ENCODE results near the gene GLT6D1. TPM values are rescaled to one million over a fixed set of nuclear protein-coding genes. Genes with fewer than 3 reads are reported as not detected.

GLT6D1 gene
- total RNA-seq, 1 donor from 2014 or later = not detected

- H3K4me3 ChIP-seq = no peak overlapping the region
- no peak for TF ChIP-seq CTCF (IDR thresholded peaks at IDR 0.05)
Measured at GRCh38 chr9:135583688-135584011, 55.7 kb downstream of the GLT6D1 start.

GRCh38 chr9:135582966-135583687 is 56.2 kb downstream of the GLT6D1 start:
- Histone ChIP-seq H3K4me1 (no peaks in the 10 kb centered on the region), H3K4me3 (no peak overlapping the region), H3K27me3 (no peaks in the 10 kb centered on the region), H3K36me3 (no peaks in the 10 kb centered on the region), H3K9me3 (no peaks in the 10 kb centered on the region), H3K27ac (no peak overlapping the region)
- intact Hi-C loops (cut with DNase I) = no loop called here
- no peak for TF ChIP-seq CTCF (IDR thresholded peaks at IDR 0.05)
- DNase-seq (ENCODE audit: low spot score in 2 of 2) = no peak

More at GRCh38 chr9:135583688-135584011, 55.7 kb downstream of the GLT6D1 start:
- no peaks in the 10 kb centered on the region for H3K4me1 ChIP-seq
- no peaks in the 10 kb centered on the region for H3K9me3 ChIP-seq
- H3K27me3 ChIP-seq = no peaks in the 10 kb centered on the region
- no peak for DNase-seq (ENCODE audit: low spot score in 2 of 2)
- no peaks in the 10 kb centered on the region for H3K36me3 ChIP-seq
- intact Hi-C loops (cut with DNase I) = no loop called here
- no peak overlapping the region for H3K27ac ChIP-seq

GRCh38 chr9:135582541-135582940 is 56.8 kb downstream of the GLT6D1 start:
- Histone ChIP-seq H3K9me3 (no peaks in the 10 kb centered on the region), H3K36me3 (no peaks in the 10 kb centered on the region), H3K4me3 (no peak overlapping the region), H3K27me3 (no peaks in the 10 kb centered on the region), H3K27ac (no peak overlapping the region), H3K4me1 (no peaks in the 10 kb centered on the region)
- intact Hi-C loops (cut with DNase I) = no loop called here
- TF ChIP-seq CTCF (IDR thresholded peaks at IDR 0.05) = no peak
- no peak for DNase-seq (ENCODE audit: low spot score in 2 of 2)

GRCh38 chr9:135581636-135582426 is 57.5 kb downstream of the GLT6D1 start:
- no peaks in the 10 kb centered on the region for H3K27me3 ChIP-seq
- H3K4me1 ChIP-seq = no peaks in the 10 kb centered on the region
- no peak for TF ChIP-seq CTCF (IDR thresholded peaks at IDR 0.05)
- H3K4me3 ChIP-seq = no peak overlapping the region
- H3K36me3 ChIP-seq = no peaks in the 10 kb centered on the region
- intact Hi-C loops (cut with DNase I) = no loop called here
- DNase-seq (ENCODE audit: low spot score in 2 of 2) = no peak
- H3K27ac ChIP-seq = no peak overlapping the region
- H3K9me3 ChIP-seq = no peaks in the 10 kb centered on the region

GRCh38 chr9:135580664-135581380 is 58.5 kb downstream of the GLT6D1 start:
- TF ChIP-seq CTCF (IDR thresholded peaks at IDR 0.05) = no peak
- no peaks in the 10 kb centered on the region for H3K9me3 ChIP-seq
- no peak overlapping the region for H3K27ac ChIP-seq
- no peak for DNase-seq (ENCODE audit: low spot score in 2 of 2)
- H3K27me3 ChIP-seq = no peaks in the 10 kb centered on the region
- H3K36me3 ChIP-seq = no peaks in the 10 kb centered on the region
- no peak overlapping the region for H3K4me3 ChIP-seq
- intact Hi-C loops (cut with DNase I) = no loop called here
- H3K4me1 ChIP-seq = no peaks in the 10 kb centered on the region
